IMR-90 (cell line): Measurements from ENCODE around the gene TEAD1. TPM values are rescaled to one million over a fixed set of nuclear protein-coding genes. Genes with fewer than 3 reads are reported as not detected.

Source experiments
- ATAC-seq: fragments of 200-7000 bp; cut with Tn5 transposase; 2 replicates; pipeline ENCODE4 v1.9.1; 2020; ENCODE audit warnings: low read depth, mild to moderate bottlenecking, moderate library complexity
- BruUV-seq: library from RNA; stranded (reverse); fragments of 400-500 nt; replicated peaks from 2 replicates; lab custom pipeline; 2021; lab: Mats Ljungman, UMichigan
- CTCF ChIA-PET: fragments of 300-600 bp; formaldehyde crosslinking; extraction: SDS; loops from one replicate; lab custom pipeline; 2021; ENCODE audit warnings: antibody characterized with exemption; lab: Yijun Ruan, JAX
- POLR2A ChIA-PET: fragments of 300-600 bp; sonication (Branson Sonifier 250); formaldehyde crosslinking; loops from one replicate; lab custom pipeline; 2022; ENCODE audit warnings: antibody characterized with exemption; ENCODE audit not compliant: unreplicated experiment; lab: Charles Lee
- DNase-seq: peaks from one replicate; pipeline ENCODE4 v3.0.0; 2013
- H2AFZ ChIP-seq: replicated peaks from 2 replicates; pipeline ENCODE3; 2013; ENCODE audit warnings: low read length, mild to moderate bottlenecking; ENCODE audit not compliant: poor library complexity
- H2AK5ac ChIP-seq: 2 replicates; pipeline ENCODE4 v1.6.1; 2013; ENCODE audit warnings: low read depth, low read length, inconsistent platforms
- H2AK9ac ChIP-seq: replicated peaks from 2 replicates; pipeline ENCODE3; 2013; ENCODE audit warnings: mild to moderate bottlenecking, low read depth, low read length, moderate library complexity; ENCODE audit not compliant: poor library complexity
- H2BK120ac ChIP-seq: 2 replicates; pipeline ENCODE4 v1.6.1; 2013; ENCODE audit warnings: low read depth, low read length, inconsistent platforms
- H2BK15ac ChIP-seq: 3 replicates; pipeline ENCODE4 v1.6.1; 2013; ENCODE audit warnings: low read depth, low read length, inconsistent platforms
- H2BK20ac ChIP-seq: 2 replicates; pipeline ENCODE4 v1.6.1; 2013; ENCODE audit warnings: low read depth, mild to moderate bottlenecking, inconsistent platforms, low read length, moderate library complexity
- H2BK5ac ChIP-seq: 2 replicates; pipeline ENCODE4 v1.6.1; 2013; ENCODE audit warnings: mild to moderate bottlenecking, low read depth, low read length, inconsistent platforms; ENCODE audit not compliant: poor library complexity, severe bottlenecking
- H3K14ac ChIP-seq: replicated peaks from 2 replicates; pipeline ENCODE4 v1.6.1; 2013; ENCODE audit warnings: low read depth, low read length, inconsistent platforms
- H3K18ac ChIP-seq: 2 replicates; pipeline ENCODE4 v1.6.1; 2013; ENCODE audit warnings: low read depth, low read length, control low read depth
- H3K23ac ChIP-seq: 2 replicates; pipeline ENCODE4 v1.6.1; 2013; ENCODE audit warnings: low read depth, low read length, inconsistent platforms
- H3K27ac ChIP-seq: 2 replicates; pipeline ENCODE4 v1.5.1; 2013; ENCODE audit warnings: mild to moderate bottlenecking, control low read depth, low read length; ENCODE audit not compliant: insufficient read depth
- H3K27me3 ChIP-seq: 2 replicates; pipeline ENCODE4 v1.6.1; 2013; ENCODE audit warnings: low read length; ENCODE audit not compliant: control insufficient read depth, insufficient read depth
- H3K36me3 ChIP-seq: 2 replicates; pipeline ENCODE4 v1.6.1; 2013; ENCODE audit warnings: low read length, mixed read lengths; ENCODE audit not compliant: control insufficient read depth, insufficient read depth
- H3K4ac ChIP-seq: 2 replicates; pipeline ENCODE4 v1.6.1; 2013; ENCODE audit warnings: low read depth, low read length, inconsistent platforms
- H3K4me1 ChIP-seq: 2 replicates; pipeline ENCODE4 v1.6.1; 2013; ENCODE audit warnings: low read length, mixed read lengths; ENCODE audit not compliant: control insufficient read depth, insufficient read depth
- H3K4me2 ChIP-seq: 2 replicates; pipeline ENCODE4 v1.6.1; 2013; ENCODE audit warnings: low read depth, mild to moderate bottlenecking, control low read depth, low read length, moderate library complexity
- H3K4me3 ChIP-seq: 2 replicates; pipeline ENCODE4 v1.5.1; 2013; ENCODE audit warnings: low read depth, mild to moderate bottlenecking, control low read depth, low read length, moderate library complexity; ENCODE audit not compliant: insufficient read depth
- H3K56ac ChIP-seq: 2 replicates; pipeline ENCODE4 v1.6.1; 2013; ENCODE audit warnings: low read length, inconsistent platforms; ENCODE audit not compliant: insufficient read depth; ENCODE audit errors: extremely low read depth
- H3K79me1 ChIP-seq, 2 experiments: 2 replicates each; pipeline ENCODE4 v1.6.1; 2013; ENCODE audit warnings: low read length in 2 of 2, inconsistent platforms in 1 of 2, low read depth in 1 of 2
- H3K9ac ChIP-seq: 2 replicates; pipeline ENCODE4 v1.6.1; 2013; ENCODE audit warnings: low read depth, low read length, control low read depth
- H3K9me1 ChIP-seq: 2 replicates; pipeline ENCODE4 v1.6.1; 2013; ENCODE audit warnings: low read length, inconsistent platforms; ENCODE audit not compliant: insufficient read depth
- H3K9me3 ChIP-seq: 2 replicates; pipeline ENCODE4 v1.6.1; 2013; ENCODE audit warnings: low read length; ENCODE audit not compliant: control insufficient read depth, insufficient read depth
- H4K20me1 ChIP-seq: 2 replicates; pipeline ENCODE4 v1.6.1; 2013; ENCODE audit warnings: low read length, inconsistent platforms; ENCODE audit not compliant: insufficient read depth
- H4K5ac ChIP-seq: 2 replicates; pipeline ENCODE4 v1.6.1; 2013; ENCODE audit warnings: mild to moderate bottlenecking, low read depth, low read length, control low read depth
- H4K8ac ChIP-seq, 2 experiments: 2 replicates each; pipeline ENCODE4 v1.6.1; 2013; ENCODE audit warnings: low read depth in 2 of 2, low read length in 2 of 2, control low read depth in 1 of 2, inconsistent platforms in 1 of 2
- H4K91ac ChIP-seq: 2 replicates; pipeline ENCODE4 v1.6.1; 2013; ENCODE audit warnings: low read depth, low read length, inconsistent platforms; ENCODE audit not compliant: insufficient read depth
- CHD1 ChIP-seq: IDR thresholded peaks from 2 replicates; pipeline ENCODE4 v1.6.1; 2012; ENCODE audit warnings: low read depth, low read length, improper control_type of control experiment
- WGBS, 2 experiments: methylation state at CpG; one replicate each; pipeline versions ENCODE4 v1.1.5 to v1.1.7; 2013; ENCODE audit warnings: missing lambda C conversion rate in 2 of 2; ENCODE audit not compliant: insufficient read length in 1 of 2; ENCODE audit errors: extremely low coverage in 2 of 2; 5-methylcytosine and 5-hydroxymethylcytosine counted together
- dilution Hi-C: fragments of 300-500 bp; cut with HindIII; formaldehyde crosslinking; loops from one replicate; pipeline ENCODE4 v1.14.3; 2018; ENCODE audit warnings: low sequenced_read_pairs; ENCODE audit not compliant: unreplicated experiment
- in situ Hi-C: fragments of 300-500 bp; cut with MboI; formaldehyde crosslinking; loops from 3 replicates; pipeline ENCODE4 v1.14.3; 2019; ENCODE audit warnings: low sequenced_read_pairs, inconsistent platforms, mixed read lengths
- intact Hi-C: fragments of 100-400 bp; cut with micrococcal nuclease; formaldehyde crosslinking; loops from 2 replicates; pipeline ENCODE4 v1.10.0; 2022
- polyA plus RNA-seq, 3 experiments: library from polyadenylated mRNA; depleted of rRNA; stranded (reverse); fragments of >200 nt; gene quantifications; 2 replicates each; pipeline ENCODE4 v1.2.3, GENCODE V29; 2012; ENCODE audit warnings: low replicate concordance in 1 of 3
- total RNA-seq: library from RNA; depleted of rRNA; stranded (reverse); fragments of >200 nt; gene quantifications from 2 replicates; pipeline ENCODE4 v1.2.3, GENCODE V29; 2012

The TEAD1 gene
- total and polyA plus RNA-seq, 2 of the 4 experiments (the other 2 are of a cell fraction), result 51.8 to 69.2 TPM

GRCh38 chr11:12668166-12668565 is 6.1 kb upstream of the TEAD1 start:
- TF ChIP-seq CHD1, result no peak
- H3K79me1 ChIP-seq, result peaks cover 2 to 13% of the 10 kb centered on the region in 2 experiments; a peak in 3 of 4 replicates
- H2AK5ac ChIP-seq, result 0 out of 2 replicates have a peak overlapping the region, but pooled peaks have one; percentile 4
- H2AFZ ChIP-seq, result no peak overlapping the region
- H2BK20ac ChIP-seq, result no peak overlapping the region
- in situ Hi-C loops (no loop called here), intact Hi-C loops (no loop called here), dilution Hi-C loops (no loop called here)
- no peak overlapping the region for H2AK9ac ChIP-seq
- no peak overlapping the region for H2BK5ac ChIP-seq
- WGBS, 2 experiments, result no CpG with 5 or more reads among the region's 2 CpGs
- ChIA-PET POLR2A (no interaction called here), CTCF (interaction anchor here (1.2 to 1.7 kb wide), 2 partner anchors 40 to 380 kb away, joined by 3 read pairs; no protein-coding TSS in a partner anchor)
- no peak overlapping the region for H3K18ac ChIP-seq
- H3K56ac ChIP-seq, result no peak overlapping the region
- H3K4ac ChIP-seq, result no peak overlapping the region
- no peaks in the 10 kb centered on the region for H3K36me3 ChIP-seq
- no peak overlapping the region for H3K27ac ChIP-seq
- no peak overlapping the region for H4K5ac ChIP-seq
- H2BK15ac ChIP-seq, result no peak overlapping the region
- H3K9me1 ChIP-seq, result peaks cover 3% of the 10 kb centered on the region; the same call in 1 of the 2 replicates
- no peak overlapping the region for H3K9ac ChIP-seq
- H3K4me3 ChIP-seq, result no peak overlapping the region
- no peaks in the 10 kb centered on the region for H4K20me1 ChIP-seq
- H3K4me2 ChIP-seq, result no peak overlapping the region
- BruUV-seq, result no TSS peak
- ATAC-seq (no peak), DNase-seq (no peak)
- no peak overlapping the region for H3K23ac ChIP-seq
- no peak overlapping the region for H4K91ac ChIP-seq
- H4K8ac ChIP-seq, result no peak overlapping the region
- no peaks in the 10 kb centered on the region for H3K4me1 ChIP-seq
- no peaks in the 10 kb centered on the region for H3K27me3 ChIP-seq
- no peak overlapping the region for H2BK120ac ChIP-seq
- H3K9me3 ChIP-seq, result peaks cover 5% of the 10 kb centered on the region
- H3K14ac ChIP-seq, result no peak overlapping the region
